SK-N-SH treated with all-trans-retinoic acid at 6 μM for 48 hours (cell line): ENCODE results near the gene PRRC2C.

Experiments
- ATAC-seq: fragments of 200-7000 bp; cut with Tn5 transposase; 3 replicates; pipeline ENCODE4 v1.9.1; 2020; ENCODE audit warnings: mild to moderate bottlenecking, moderate library complexity
- ARNTL ChIP-seq: fragments of 450-650 bp; formaldehyde crosslinking; IDR thresholded peaks from 2 replicates; pipeline ENCODE4 v1.5.0; 2020; ENCODE audit warnings: low read depth, mild to moderate bottlenecking, moderate library complexity, borderline replicate concordance
- BACH2 ChIP-seq: fragments of 250-450 bp; sonication (Bioruptor Pico); IDR thresholded peaks from 2 replicates; pipeline ENCODE4 v1.9.0; 2021; ENCODE audit warnings: mild to moderate bottlenecking, borderline replicate concordance
- CREB5 ChIP-seq: fragments of 250-450 bp; sonication (Bioruptor Pico); IDR thresholded peaks from 2 replicates; pipeline ENCODE4 v1.5.1; 2020; ENCODE audit warnings: low read depth, mild to moderate bottlenecking, moderate library complexity
- CSDC2 ChIP-seq: fragments of 250-450 bp; sonication (Bioruptor Pico); IDR thresholded peaks from 2 replicates; pipeline ENCODE4 v1.5.0; 2020; ENCODE audit warnings: mild to moderate bottlenecking, moderate library complexity
- CSRNP3 ChIP-seq: fragments of 250-450 bp; sonication (Bioruptor Pico); IDR thresholded peaks from 2 replicates; pipeline ENCODE4 v1.5.1; 2021; ENCODE audit warnings: mild to moderate bottlenecking, moderate library complexity
- ISL1 ChIP-seq: fragments of 250-450 bp; sonication (Bioruptor Pico); IDR thresholded peaks from 2 replicates; pipeline ENCODE4 v2.1.2; 2022; ENCODE audit warnings: mild to moderate bottlenecking, moderate library complexity
- OSR1 ChIP-seq: fragments of 250-450 bp; sonication (Bioruptor Pico); IDR thresholded peaks from 2 replicates; pipeline ENCODE4 v1.8.0; 2022; ENCODE audit warnings: moderate library complexity, mild to moderate bottlenecking, inconsistent platforms
- PPARA ChIP-seq: fragments of 250-450 bp; sonication (Bioruptor Pico); IDR thresholded peaks from 2 replicates; pipeline ENCODE4 v1.5.0; 2020; ENCODE audit warnings: mild to moderate bottlenecking, borderline replicate concordance
- RARB ChIP-seq: fragments of 250-450 bp; sonication (Bioruptor Pico); IDR thresholded peaks from 2 replicates; pipeline ENCODE4 v1.8.0; 2021; ENCODE audit warnings: mild to moderate bottlenecking, moderate library complexity
- TOX ChIP-seq: fragments of 250-450 bp; sonication (Bioruptor Pico); IDR thresholded peaks from 2 replicates; pipeline ENCODE4 v1.8.0; 2021; ENCODE audit warnings: mild to moderate bottlenecking, moderate library complexity, borderline replicate concordance
- ZC3H10 ChIP-seq: fragments of 250-450 bp; sonication (Bioruptor Pico); IDR thresholded peaks from 2 replicates; pipeline ENCODE4 v1.5.1; 2021; ENCODE audit warnings: mild to moderate bottlenecking, moderate library complexity
- ZFP3 ChIP-seq: fragments of 250-450 bp; sonication (Bioruptor Pico); IDR thresholded peaks from 2 replicates; pipeline ENCODE4 v1.5.0; 2020; ENCODE audit warnings: mild to moderate bottlenecking, moderate library complexity
- ZFP30 ChIP-seq: fragments of 450-650 bp; formaldehyde crosslinking; IDR thresholded peaks from 2 replicates; pipeline ENCODE4 v1.5.0; 2022; ENCODE audit warnings: mild to moderate bottlenecking, moderate library complexity
- ZNF565 ChIP-seq: fragments of 450-650 bp; formaldehyde crosslinking; conservative IDR thresholded peaks from 2 replicates; pipeline ENCODE4 v1.5.0; 2020; ENCODE audit warnings: low read depth, mild to moderate bottlenecking, moderate library complexity
- ZNF70 ChIP-seq: fragments of 450-650 bp; formaldehyde crosslinking; IDR thresholded peaks from 2 replicates; pipeline ENCODE4 v1.5.0; 2020; ENCODE audit warnings: mild to moderate bottlenecking, moderate library complexity
- TF ChIP-seq, protein P1 (sequence below): fragments of 250-450 bp; sonication (Bioruptor Pico); IDR thresholded peaks from 2 replicates; pipeline ENCODE4 v1.8.0; 2020; ENCODE audit warnings: mild to moderate bottlenecking, moderate library complexity, borderline replicate concordance
- TF ChIP-seq, protein P2 (sequence below): fragments of 250-450 bp; sonication (Bioruptor Pico); IDR thresholded peaks from 2 replicates; pipeline ENCODE4 v1.5.0; 2020; ENCODE audit warnings: mild to moderate bottlenecking, moderate library complexity

PRRC2C gene

DNA sequence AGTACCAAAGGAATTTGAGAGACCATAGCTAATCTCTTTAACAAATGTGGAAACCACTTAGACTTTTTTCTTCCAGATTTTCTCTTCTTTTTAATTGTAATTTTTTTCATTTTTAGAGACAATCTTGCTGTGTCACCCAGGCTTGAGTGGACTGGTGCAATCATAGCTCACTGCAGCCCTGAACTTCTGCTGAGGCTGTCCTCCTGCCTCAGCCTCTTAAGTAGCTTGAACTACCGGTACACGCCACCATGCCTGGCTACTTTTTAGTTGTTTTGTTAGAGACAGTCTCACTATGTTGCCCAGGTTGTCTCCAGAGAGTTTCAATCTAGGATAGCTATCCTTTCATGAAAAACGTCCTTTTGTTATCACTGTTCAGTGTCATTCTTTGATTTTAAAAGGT lies 15.0 kb downstream of the PRRC2C start (continued):
- TF ChIP-seq, protein P1, sequence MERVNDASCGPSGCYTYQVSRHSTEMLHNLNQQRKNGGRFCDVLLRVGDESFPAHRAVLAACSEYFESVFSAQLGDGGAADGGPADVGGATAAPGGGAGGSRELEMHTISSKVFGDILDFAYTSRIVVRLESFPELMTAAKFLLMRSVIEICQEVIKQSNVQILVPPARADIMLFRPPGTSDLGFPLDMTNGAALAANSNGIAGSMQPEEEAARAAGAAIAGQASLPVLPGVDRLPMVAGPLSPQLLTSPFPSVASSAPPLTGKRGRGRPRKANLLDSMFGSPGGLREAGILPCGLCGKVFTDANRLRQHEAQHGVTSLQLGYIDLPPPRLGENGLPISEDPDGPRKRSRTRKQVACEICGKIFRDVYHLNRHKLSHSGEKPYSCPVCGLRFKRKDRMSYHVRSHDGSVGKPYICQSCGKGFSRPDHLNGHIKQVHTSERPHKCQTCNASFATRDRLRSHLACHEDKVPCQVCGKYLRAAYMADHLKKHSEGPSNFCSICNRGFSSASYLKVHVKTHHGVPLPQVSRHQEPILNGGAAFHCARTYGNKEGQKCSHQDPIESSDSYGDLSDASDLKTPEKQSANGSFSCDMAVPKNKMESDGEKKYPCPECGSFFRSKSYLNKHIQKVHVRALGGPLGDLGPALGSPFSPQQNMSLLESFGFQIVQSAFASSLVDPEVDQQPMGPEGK = no peak
- TF ChIP-seq TOX = no peak
- TF ChIP-seq OSR1 (CRISPR knock-in tag) = no peak
- no peak for TF ChIP-seq CSDC2 (CRISPR knock-in tag)

DNA sequence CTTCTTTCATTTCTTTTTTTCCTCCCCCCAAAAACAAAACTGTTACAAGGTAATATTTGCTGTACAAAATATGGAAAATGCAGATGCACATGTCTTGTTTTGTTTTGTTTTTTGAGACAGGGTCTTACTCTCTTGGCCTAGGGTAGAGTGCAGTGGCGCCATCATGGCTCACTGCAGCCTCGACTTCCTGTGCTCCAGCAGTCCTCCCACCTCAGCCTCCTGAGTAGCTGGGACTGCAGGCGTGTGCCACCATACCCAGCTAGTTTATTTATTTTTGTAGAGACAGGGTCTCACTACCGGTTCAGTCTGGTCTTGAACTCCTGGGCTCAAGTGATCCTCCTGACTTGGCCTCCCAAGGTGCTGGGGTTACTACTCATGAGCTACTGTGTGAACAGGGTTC lies 15.5 kb downstream of the PRRC2C start:
- no peak for TF ChIP-seq ZFP3 (CRISPR knock-in tag)
- TF ChIP-seq ZNF70 (CRISPR knock-in tag) = no peak
- no peak for TF ChIP-seq RARB (CRISPR knock-in tag)
- TF ChIP-seq ARNTL (CRISPR knock-in tag) = no peak
- no peak for TF ChIP-seq CSRNP3 (CRISPR knock-in tag)
- TF ChIP-seq, protein P1 = no peak
- no peak for TF ChIP-seq PPARA (CRISPR knock-in tag)
- TF ChIP-seq CREB5 = no peak
- TF ChIP-seq ZFP30 (CRISPR knock-in tag) = no peak
- TF ChIP-seq, all 23 proteins: peak for 0
- ATAC-seq = no peak

DNA sequence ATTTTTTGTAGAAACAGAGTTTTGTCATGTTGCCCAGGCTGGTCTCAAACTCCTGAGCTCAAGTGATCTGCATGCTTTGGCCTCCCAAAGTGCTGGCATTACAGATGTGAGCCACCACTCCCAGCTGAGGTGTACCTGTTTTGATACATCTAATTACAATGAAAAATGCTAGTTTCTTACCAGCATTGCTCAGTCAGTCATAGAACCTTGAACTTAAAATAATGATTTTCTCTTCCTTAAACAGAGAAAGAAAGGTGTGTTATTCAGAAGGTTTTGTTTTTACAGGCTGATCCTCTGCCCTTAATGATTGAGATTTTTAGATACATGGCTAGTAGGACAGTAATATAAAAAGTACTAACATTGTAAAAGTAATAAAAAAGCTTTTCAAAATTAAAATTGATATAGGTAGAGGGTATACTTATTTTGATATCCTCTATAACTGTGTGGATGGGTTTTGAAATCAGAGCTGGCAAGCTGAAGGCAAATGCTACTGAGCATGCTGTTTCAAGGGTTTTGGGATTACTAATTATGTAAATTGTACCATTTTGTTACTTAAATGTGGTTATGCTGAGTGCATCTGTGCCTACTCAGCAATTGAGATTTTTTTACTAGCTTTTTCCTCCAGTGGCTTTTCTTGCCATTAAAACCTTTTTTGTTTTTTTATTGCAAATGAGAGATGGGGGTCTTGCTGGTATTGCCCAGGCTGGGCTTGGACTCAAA lies 16.1 kb downstream of the PRRC2C start:
- TF ChIP-seq, protein P1 = no peak
- no peak for TF ChIP-seq PPARA (CRISPR knock-in tag)
- TF ChIP-seq ZFP30 (CRISPR knock-in tag) = no peak
- TF ChIP-seq CREB5 = no peak
- TF ChIP-seq CSRNP3 (CRISPR knock-in tag) = no peak
- no peak for TF ChIP-seq ZC3H10 (CRISPR knock-in tag)
- no peak for TF ChIP-seq BACH2 (CRISPR knock-in tag)
- TF ChIP-seq, protein P2, sequence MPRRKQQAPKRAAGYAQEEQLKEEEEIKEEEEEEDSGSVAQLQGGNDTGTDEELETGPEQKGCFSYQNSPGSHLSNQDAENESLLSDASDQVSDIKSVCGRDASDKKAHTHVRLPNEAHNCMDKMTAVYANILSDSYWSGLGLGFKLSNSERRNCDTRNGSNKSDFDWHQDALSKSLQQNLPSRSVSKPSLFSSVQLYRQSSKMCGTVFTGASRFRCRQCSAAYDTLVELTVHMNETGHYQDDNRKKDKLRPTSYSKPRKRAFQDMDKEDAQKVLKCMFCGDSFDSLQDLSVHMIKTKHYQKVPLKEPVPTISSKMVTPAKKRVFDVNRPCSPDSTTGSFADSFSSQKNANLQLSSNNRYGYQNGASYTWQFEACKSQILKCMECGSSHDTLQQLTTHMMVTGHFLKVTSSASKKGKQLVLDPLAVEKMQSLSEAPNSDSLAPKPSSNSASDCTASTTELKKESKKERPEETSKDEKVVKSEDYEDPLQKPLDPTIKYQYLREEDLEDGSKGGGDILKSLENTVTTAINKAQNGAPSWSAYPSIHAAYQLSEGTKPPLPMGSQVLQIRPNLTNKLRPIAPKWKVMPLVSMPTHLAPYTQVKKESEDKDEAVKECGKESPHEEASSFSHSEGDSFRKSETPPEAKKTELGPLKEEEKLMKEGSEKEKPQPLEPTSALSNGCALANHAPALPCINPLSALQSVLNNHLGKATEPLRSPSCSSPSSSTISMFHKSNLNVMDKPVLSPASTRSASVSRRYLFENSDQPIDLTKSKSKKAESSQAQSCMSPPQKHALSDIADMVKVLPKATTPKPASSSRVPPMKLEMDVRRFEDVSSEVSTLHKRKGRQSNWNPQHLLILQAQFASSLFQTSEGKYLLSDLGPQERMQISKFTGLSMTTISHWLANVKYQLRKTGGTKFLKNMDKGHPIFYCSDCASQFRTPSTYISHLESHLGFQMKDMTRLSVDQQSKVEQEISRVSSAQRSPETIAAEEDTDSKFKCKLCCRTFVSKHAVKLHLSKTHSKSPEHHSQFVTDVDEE = no peak
- TF ChIP-seq ZNF565 (CRISPR knock-in tag) = no peak
- TF ChIP-seq ISL1 (CRISPR knock-in tag) = no peak
- TF ChIP-seq TOX = no peak
- no peak for TF ChIP-seq ZFP3 (CRISPR knock-in tag)
- ATAC-seq = no peak
